Fibroblast of lung (primary cell): Measurements from ENCODE around the gene ULBP2. TPM values are rescaled to one million over a fixed set of nuclear protein-coding genes. Genes with fewer than 3 reads are reported as not detected.

ENCODE experiments used
- DNase-seq, 2 donors: peaks; one replicate each; pipeline versions ENCODE4 v3.0.0 to v3.0.0-alpha.2; 2010; ENCODE audit warnings: low read depth in 2 of 2
- H2AFZ ChIP-seq: 2 replicates; pipeline ENCODE4 v1.5.1; 2012; ENCODE audit warnings: low read length, control low read depth, inconsistent platforms
- H3K27ac ChIP-seq: 2 replicates; pipeline ENCODE4 v1.5.1; 2011; ENCODE audit warnings: low read length, control low read depth; ENCODE audit not compliant: insufficient read depth
- H3K27me3 ChIP-seq: 2 replicates; pipeline ENCODE4 v1.5.1; 2011; ENCODE audit warnings: mild to moderate bottlenecking, low read length; ENCODE audit not compliant: control insufficient read depth, insufficient read depth
- H3K36me3 ChIP-seq: 2 replicates; pipeline ENCODE4 v1.5.1; 2011; ENCODE audit warnings: low read length; ENCODE audit not compliant: control insufficient read depth, insufficient read depth
- H3K4me1 ChIP-seq: 2 replicates; pipeline ENCODE4 v1.5.1; 2011; ENCODE audit warnings: low read length; ENCODE audit not compliant: control insufficient read depth, insufficient read depth; ENCODE audit errors: extremely low read depth
- H3K4me2 ChIP-seq: 2 replicates; pipeline ENCODE4 v1.5.1; 2011; ENCODE audit warnings: low read length, control low read depth; ENCODE audit not compliant: insufficient read depth; ENCODE audit errors: extremely low read depth
- H3K4me3 ChIP-seq, 4 experiments: fragments of 200-600 bp in 1 of 4; sonication (generic) in 1 of 4; replicated peaks in 1 of 4; 2 replicates each; pipeline ENCODE4 v1.5.1; 2011 to 2016; ENCODE audit warnings: low read length in 4 of 4, low read depth in 3 of 4, mild to moderate bottlenecking in 3 of 4, control low read depth in 2 of 4, inconsistent platforms in 1 of 4, mixed read lengths in 1 of 4; ENCODE audit not compliant: insufficient read depth in 1 of 4; ENCODE audit errors: control extremely low read depth in 1 of 4
- H3K79me2 ChIP-seq: 2 replicates; pipeline ENCODE4 v1.5.1; 2012; ENCODE audit warnings: mild to moderate bottlenecking, low read length, inconsistent platforms; ENCODE audit not compliant: control insufficient read depth, insufficient read depth
- H3K9ac ChIP-seq: 2 replicates; pipeline ENCODE4 v1.5.1; 2011; ENCODE audit warnings: mild to moderate bottlenecking, low read length, control low read depth; ENCODE audit not compliant: insufficient read depth
- H3K9me3 ChIP-seq: 2 replicates; pipeline ENCODE4 v1.5.1; 2012; ENCODE audit warnings: low read depth, low read length; ENCODE audit not compliant: control insufficient read depth, insufficient read depth
- H4K20me1 ChIP-seq: 2 replicates; pipeline ENCODE4 v1.5.1; 2011; ENCODE audit warnings: low read length; ENCODE audit not compliant: control insufficient read depth, insufficient read depth; ENCODE audit errors: extremely low read depth
- CTCF ChIP-seq, 2 donors: IDR thresholded peaks in 1 of 2; conservative IDR thresholded peaks in 1 of 2; 1 replicate in 1 of 2; 2 replicates in 1 of 2; pipeline ENCODE4 v1.5.1; 2011 to 2012; ENCODE audit warnings: low read length in 2 of 2, control low read depth in 1 of 2, inconsistent platforms in 1 of 2, low read depth in 1 of 2, mild to moderate bottlenecking in 1 of 2
- EZH2 ChIP-seq: IDR thresholded peaks from 2 replicates; pipeline ENCODE4 v1.5.1; 2012; ENCODE audit warnings: low read length, control low read depth, mild to moderate bottlenecking; ENCODE audit errors: missing control alignments
- polyA plus RNA-seq, 2 donors: library from polyadenylated mRNA; depleted of rRNA in 1 of 2; stranded (reverse) in 1 of 2; unstranded in 1 of 2; fragments of >200 nt; gene quantifications; 2 replicates each; pipeline ENCODE4 v1.2.1, GENCODE V29; 2011 to 2012; ENCODE audit warnings: missing spikeins in 1 of 2
- total RNA-seq: library from RNA; depleted of rRNA; stranded (reverse); fragments of >200 nt; gene quantifications from 2 replicates; pipeline ENCODE4 v1.2.1, GENCODE V29; 2014

The ULBP2 gene
- total and polyA plus RNA-seq, 2 donors (not counting 1 experiment from before 2014, with no cell fraction given): 1.8 to 6.9 TPM

GRCh38 chr6:149938571-149939355 lies 3.1 kb upstream of the ULBP2 start:
- Histone ChIP-seq H3K4me2 (peak overlapping the region; percentile 90), H3K4me3 (peak overlapping the region; percentile 49 to 61 (median 57)), H3K27ac (peak overlapping the region; percentile 16), H3K4me1 (peaks cover 7% of the 10 kb centered on the region), H3K9ac (peak overlapping the region; percentile 47), H3K79me2 (no peaks in the 10 kb centered on the region), H3K27me3 (peaks cover 28% of the 10 kb centered on the region), H2AFZ (peak overlapping the region; percentile 80), H3K36me3 (no peaks in the 10 kb centered on the region), H4K20me1 (no peaks in the 10 kb centered on the region), H3K9me3 (no peaks in the 10 kb centered on the region)
- peak in 1 of 2 donors; percentile 9 for DNase-seq
- TF ChIP-seq EZH2: peak; percentile 23
- TF ChIP-seq CTCF (conservative IDR thresholded peaks at IDR 0.05 in 1 of 2, IDR thresholded peaks at IDR 0.05 in 1 of 2; ENCODE audit: low read depth in 1 of 2, low read length in 2 of 2): no peak

GRCh38 chr6:149939356-149939648 lies 2.5 kb upstream of the ULBP2 start:
- no peaks in the 10 kb centered on the region for H3K36me3 ChIP-seq
- H3K9ac ChIP-seq: no peak overlapping the region
- DNase-seq: no peak
- no peak overlapping the region for H2AFZ ChIP-seq
- H3K27ac ChIP-seq: no peak overlapping the region
- TF ChIP-seq CTCF (conservative IDR thresholded peaks at IDR 0.05 in 1 of 2, IDR thresholded peaks at IDR 0.05 in 1 of 2; ENCODE audit: low read depth in 1 of 2, low read length in 2 of 2) (no peak), EZH2 (no peak)
- no peaks in the 10 kb centered on the region for H3K9me3 ChIP-seq
- H3K4me3 ChIP-seq: no peak overlapping the region
- H3K27me3 ChIP-seq: peaks cover 28% of the 10 kb centered on the region
- H3K79me2 ChIP-seq: no peaks in the 10 kb centered on the region
- H3K4me1 ChIP-seq: peaks cover 7% of the 10 kb centered on the region
- peak overlapping the region; percentile 90 for H3K4me2 ChIP-seq
- H4K20me1 ChIP-seq: no peaks in the 10 kb centered on the region

- H3K4me1 ChIP-seq: peaks cover 7% of the 10 kb centered on the region
- no peaks in the 10 kb centered on the region for H3K79me2 ChIP-seq
- H3K27ac ChIP-seq: no peak overlapping the region
- H4K20me1 ChIP-seq: no peaks in the 10 kb centered on the region
- no peak overlapping the region for H2AFZ ChIP-seq
- TF ChIP-seq CTCF (conservative IDR thresholded peaks at IDR 0.05 in 1 of 2, IDR thresholded peaks at IDR 0.05 in 1 of 2; ENCODE audit: low read depth in 1 of 2, low read length in 2 of 2) (no peak), EZH2 (no peak)
- DNase-seq: no peak
- H3K36me3 ChIP-seq: no peaks in the 10 kb centered on the region
- no peak overlapping the region for H3K9ac ChIP-seq
- no peak overlapping the region for H3K4me3 ChIP-seq
- peaks cover 28% of the 10 kb centered on the region for H3K27me3 ChIP-seq
- no peak overlapping the region for H3K4me2 ChIP-seq
- H3K9me3 ChIP-seq: no peaks in the 10 kb centered on the region
Measured at GRCh38 chr6:149939909-149940671, 1.7 kb upstream of the ULBP2 start.
